HepG2 (cell line): ENCODE results near the gene RYR2. TPM values are rescaled to one million over a fixed set of nuclear protein-coding genes. Genes with fewer than 3 reads are reported as not detected.

Source experiments
- AHDC1 ChIP-seq: sonication (generic); formaldehyde crosslinking; IDR thresholded peaks from 2 replicates; pipeline ENCODE4 v1.5.1; 2020; ENCODE audit warnings: mild to moderate bottlenecking, missing genetic modification reagents, borderline replicate concordance
- DZIP1 ChIP-seq: sonication (generic); formaldehyde crosslinking; IDR thresholded peaks from 2 replicates; pipeline ENCODE4 v1.5.0; 2020; ENCODE audit warnings: mild to moderate bottlenecking, missing genetic modification reagents
- ESRRA ChIP-seq: sonication (generic); formaldehyde crosslinking; IDR thresholded peaks from 2 replicates; pipeline ENCODE4 v1.5.1; 2020; ENCODE audit warnings: mild to moderate bottlenecking, low read depth, missing genetic modification reagents
- HMGXB3 ChIP-seq: sonication (generic); formaldehyde crosslinking; IDR thresholded peaks from 2 replicates; pipeline ENCODE4 v1.4.0; 2020; ENCODE audit warnings: missing genetic modification reagents, borderline replicate concordance
- PBX3 ChIP-seq: sonication (generic); formaldehyde crosslinking; IDR thresholded peaks from 2 replicates; pipeline ENCODE4 v1.8.1; 2023; ENCODE audit warnings: missing genetic modification reagents, inconsistent platforms, borderline replicate concordance
- ZNF776 ChIP-seq: sonication (generic); formaldehyde crosslinking; IDR thresholded peaks from 2 replicates; pipeline ENCODE4 v1.4.0; 2020; ENCODE audit warnings: mild to moderate bottlenecking, missing genetic modification reagents
- polyA plus RNA-seq, 8 experiments: library from polyadenylated mRNA; depleted of rRNA in 3 of 8; stranded (reverse) in 7 of 8; unstranded in 1 of 8; fragments of >200 nt; fragmentation: Illumina TruSeq in 4 of 8; extraction: Trizol in 4 of 8; gene quantifications; 2 replicates each; pipeline versions ENCODE4 v1.2.1 to v1.2.3, GENCODE V29; 2011 to 2016; ENCODE audit warnings: low read depth in 4 of 8, missing spikeins in 1 of 8, mixed read lengths in 1 of 8; ENCODE audit not compliant: insufficient read depth in 1 of 8
- total RNA-seq, 5 experiments: library from RNA; depleted of rRNA; stranded (reverse); fragments of >200 nt; fragmentation: Illumina TruSeq; extraction: Trizol; gene quantifications; 2 replicates each; pipeline ENCODE4 v1.2.3, GENCODE V29; 2016; ENCODE audit warnings: low read depth in 1 of 5

The RYR2 gene
- total and polyA plus RNA-seq, 2 of the 13 experiments (the other 11 are each of a cell fraction or from before 2014, with no cell fraction given), result not detected

GRCh38 chr1:237556911-237557310 is 514.9 kb downstream of the RYR2 start (continued):
- TF ChIP-seq PBX3 (CRISPR knock-in tag) (no peak), AHDC1 (no peak), ESRRA (CRISPR knock-in tag) (no peak), ZNF776 (no peak), HMGXB3 (CRISPR knock-in tag) (no peak), DZIP1 (no peak)
